Activated CD4-positive, alpha-beta T cell treated with anti-CD3 and anti-CD28 coated beads, Interleukin-2, amount 50 U/mL, for 24 hours (primary cell): Measurements from ENCODE around the gene APOBEC3F.
"Not testable (repeated sequence)": the region's sequence is repeated elsewhere in the genome, so short reads cannot be mapped to it uniquely, and the experiment has no call there.

Experiments
- DNase-seq, 2 donors: peaks; one replicate each; pipeline ENCODE4 v3.0.0-alpha.2; 2020; ENCODE audit warnings: low read depth in 1 of 2, low spot score in 1 of 2

Gene APOBEC3F

DNA sequence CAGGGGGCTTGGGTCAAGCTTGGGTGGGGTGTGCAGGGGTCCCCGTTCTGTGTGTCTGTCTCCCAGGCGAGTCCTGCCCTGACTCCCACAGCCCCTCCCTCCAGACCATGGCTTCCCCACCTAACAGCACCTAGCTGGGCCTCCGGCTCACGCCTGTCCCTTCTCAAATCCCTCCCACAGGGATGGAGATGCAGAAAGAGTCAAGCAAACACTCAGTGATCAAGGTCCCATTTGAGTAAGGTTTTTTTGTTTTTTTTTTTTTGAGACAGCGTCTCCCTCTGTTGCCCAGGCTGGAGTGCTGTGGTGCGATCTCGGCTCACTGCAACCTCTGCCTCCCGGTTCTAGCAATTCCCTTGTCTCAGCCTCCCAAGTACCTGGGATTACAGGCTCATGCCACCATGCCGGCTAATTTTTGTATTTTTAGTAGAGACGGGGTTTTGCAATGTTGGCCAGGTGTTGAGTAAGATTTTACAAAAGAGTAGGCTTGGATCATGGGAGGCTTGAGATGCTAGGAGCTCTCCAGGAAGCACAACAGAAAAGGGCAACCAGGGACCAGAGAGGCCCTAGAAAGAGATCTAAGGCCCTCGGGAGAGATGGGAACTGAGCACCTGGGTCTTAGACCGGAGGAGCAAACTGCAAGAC lies 14.0 kb upstream of the APOBEC3F start:
- no peak for DNase-seq

- DNase-seq = no peak
Measured at GRCh38 chr22:39027717-39028116, 12.9 kb upstream of the APOBEC3F start.

DNA sequence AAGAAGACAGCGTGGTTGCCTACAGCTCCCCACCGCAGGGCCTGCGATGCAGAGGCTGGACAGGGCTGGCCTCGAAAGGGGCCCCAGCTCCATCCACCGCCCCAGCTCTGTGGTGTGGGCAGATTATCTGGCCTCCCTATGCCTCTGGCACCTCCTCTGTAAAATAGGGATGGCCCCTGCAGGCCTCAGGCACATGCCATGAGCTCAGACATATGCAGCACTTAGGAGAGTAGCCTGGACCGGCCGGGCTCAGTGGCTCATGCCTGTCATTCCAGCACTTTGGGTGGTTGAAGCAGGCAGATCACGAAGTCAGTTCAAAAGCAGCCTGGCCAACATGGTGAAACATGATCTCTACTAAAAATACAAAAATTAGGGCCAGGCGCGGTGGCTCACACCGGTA lies 12.4 kb upstream of the APOBEC3F start:
- no peak for DNase-seq

GRCh38 chr22:39029227-39029626 lies 11.4 kb upstream of the APOBEC3F start:
- no peak for DNase-seq

GRCh38 chr22:39030705-39031104 lies 10.0 kb upstream of the APOBEC3F start:
- no peak for DNase-seq

- not testable (repeated sequence) for DNase-seq
Measured at GRCh38 chr22:39031434-39032295, 9.0 kb upstream of the APOBEC3F start.

GRCh38 chr22:39037071-39037470 lies 3.6 kb upstream of the APOBEC3F start:
- DNase-seq = not testable (repeated sequence)

- no peak for DNase-seq
Measured at GRCh38 chr22:39039306-39040126, 1.1 kb upstream of the APOBEC3F start.

DNA sequence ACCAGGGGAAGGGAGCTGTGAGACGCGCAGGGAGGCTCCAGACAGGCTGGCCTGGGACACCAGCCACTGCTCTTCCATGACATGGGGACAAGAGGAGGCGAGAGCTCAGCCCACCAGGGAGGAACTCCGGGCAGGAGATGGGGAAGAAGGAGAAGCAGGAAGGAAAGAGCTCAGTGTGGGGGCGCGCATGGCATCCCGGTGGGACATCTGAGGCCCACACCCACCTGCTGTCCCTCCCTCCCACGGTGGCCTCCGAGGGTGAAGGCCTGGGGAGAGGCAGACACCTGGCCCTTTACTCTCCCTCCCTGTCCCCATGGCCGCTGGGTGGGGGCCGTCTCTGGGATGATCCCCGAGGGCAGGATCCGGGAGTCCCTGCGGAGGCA lies 518 bp upstream of the APOBEC3F start:
- not testable (repeated sequence) for DNase-seq

GRCh38 chr22:39041908-39042307 lies 1.2 kb downstream of the APOBEC3F start:
- DNase-seq = no peak

- not testable (repeated sequence) for DNase-seq
Measured at GRCh38 chr22:39043063-39043462, 2.4 kb downstream of the APOBEC3F start.

DNA sequence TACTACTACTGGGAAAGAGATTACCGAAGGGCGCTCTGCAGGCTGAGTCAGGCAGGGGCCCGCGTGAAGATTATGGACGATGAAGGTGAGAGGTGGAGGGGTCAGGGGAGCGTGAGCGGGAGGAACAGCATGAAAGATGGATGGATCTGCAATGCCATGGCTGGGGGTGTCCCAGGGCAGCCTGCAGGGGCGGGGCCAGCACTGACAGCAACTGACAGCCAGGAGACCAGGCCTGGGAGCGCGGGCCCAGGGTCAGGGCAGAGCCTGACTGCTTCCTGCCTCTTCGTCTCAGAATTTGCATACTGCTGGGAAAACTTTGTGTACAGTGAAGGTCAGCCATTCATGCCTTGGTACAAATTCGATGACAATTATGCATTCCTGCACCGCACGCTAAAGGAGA lies 4.5 kb downstream of the APOBEC3F start:
- DNase-seq = not testable (repeated sequence)

DNA sequence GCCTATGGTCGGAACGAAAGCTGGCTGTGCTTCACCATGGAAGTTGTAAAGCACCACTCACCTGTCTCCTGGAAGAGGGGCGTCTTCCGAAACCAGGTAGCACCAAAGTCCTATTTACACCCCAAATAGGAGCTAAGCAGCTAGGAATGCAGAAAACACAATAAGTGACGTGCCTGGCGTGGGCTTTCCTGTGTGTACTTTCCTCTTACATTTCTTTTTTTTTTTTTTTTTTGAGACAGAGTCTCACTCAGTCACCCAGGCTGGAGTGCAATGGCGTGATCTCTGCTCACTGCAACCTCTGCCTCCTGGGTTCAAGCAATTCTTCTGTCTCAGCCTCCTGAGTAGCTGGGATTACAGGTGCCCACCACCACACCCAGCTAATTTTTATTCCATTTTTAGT lies 8.8 kb downstream of the APOBEC3F start:
- not testable (repeated sequence) for DNase-seq

GRCh38 chr22:39051844-39052495 lies 11.3 kb downstream of the APOBEC3F start:
- not testable (repeated sequence) for DNase-seq

DNA sequence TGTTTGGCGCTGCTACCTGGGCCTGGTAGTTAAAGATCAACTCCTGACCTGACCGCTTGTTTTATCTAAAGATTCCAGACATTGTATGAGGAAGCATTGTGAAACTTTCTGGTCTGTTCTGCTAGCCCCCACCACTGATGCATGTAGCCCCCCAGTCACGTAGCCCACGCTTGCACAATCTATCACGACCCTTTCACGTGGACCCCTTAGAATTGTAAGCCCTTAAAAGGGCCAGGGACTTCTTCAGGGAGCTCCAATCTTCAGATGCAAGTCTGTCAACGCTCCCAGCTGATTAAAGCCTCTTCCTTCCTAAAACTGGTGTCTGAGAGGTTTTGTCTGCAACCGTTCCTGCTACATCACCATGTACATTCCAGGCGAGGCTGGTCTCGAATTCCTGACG lies 15.0 kb downstream of the APOBEC3F start:
- no peak for DNase-seq

DNA sequence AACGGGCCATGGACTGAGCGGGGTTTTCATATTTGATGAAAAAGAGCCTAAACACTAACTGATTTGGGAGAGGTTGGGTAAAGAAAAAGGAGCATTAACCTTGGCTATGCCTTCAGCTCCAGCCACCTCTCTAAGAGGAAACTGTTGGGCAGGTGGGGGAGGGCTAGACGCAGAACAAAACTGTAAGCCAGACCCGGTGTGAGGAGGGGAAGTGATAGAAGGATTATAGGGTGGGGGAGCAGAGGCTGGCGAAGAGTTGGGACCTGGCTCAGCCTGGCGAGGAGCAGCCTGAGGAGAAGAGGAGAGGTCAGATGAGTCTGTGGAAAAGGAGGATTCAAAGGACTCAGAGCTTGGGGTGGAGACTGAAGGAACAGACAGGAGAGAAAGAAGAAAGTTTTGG lies 20.6 kb downstream of the APOBEC3F start:
- DNase-seq = not testable (repeated sequence)

- DNase-seq = not testable (repeated sequence)
Measured at GRCh38 chr22:39061951-39062350, 21.3 kb downstream of the APOBEC3F start.

- not testable (repeated sequence) for DNase-seq
Measured at GRCh38 chr22:39063904-39064303, 23.2 kb downstream of the APOBEC3F start.

DNA sequence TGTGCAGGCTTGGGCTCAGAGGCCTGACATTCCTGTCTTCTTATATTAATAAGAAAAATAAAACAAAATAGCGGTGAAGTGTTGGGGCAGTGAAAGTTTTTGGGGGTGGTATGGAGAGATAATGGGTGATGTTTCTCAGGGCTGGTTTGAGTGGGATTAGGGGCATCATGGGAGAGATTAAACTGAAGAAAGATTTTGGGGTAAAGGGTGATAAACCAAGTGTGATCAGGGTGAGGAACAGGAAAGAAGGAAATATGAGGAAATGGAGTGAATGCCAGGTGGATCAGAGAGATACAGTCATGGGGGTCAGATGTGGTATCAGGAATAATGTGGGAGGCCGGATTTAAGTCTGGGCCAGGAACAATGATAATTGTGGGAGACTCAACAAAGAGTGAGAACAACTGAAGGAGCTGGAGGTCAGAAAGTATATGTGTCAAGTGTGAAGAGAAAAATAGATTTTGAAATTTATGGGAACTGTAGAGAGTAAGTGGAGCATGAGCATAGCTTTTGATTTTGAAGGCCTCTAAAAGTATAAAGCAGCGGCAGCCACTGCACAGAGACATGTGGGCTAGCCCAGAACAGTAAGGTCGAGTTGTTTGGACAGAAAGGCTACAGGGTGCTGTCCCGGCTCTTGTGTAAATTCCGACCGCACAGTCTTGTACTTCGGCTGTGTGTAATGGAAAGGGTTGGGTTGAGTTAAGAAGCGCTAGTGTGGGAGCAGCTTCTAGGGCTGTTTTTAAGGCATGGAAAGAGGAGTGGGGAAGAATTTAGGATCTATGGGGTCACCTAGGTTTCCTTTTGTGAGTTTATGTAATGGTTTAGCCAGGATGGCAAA lies 26.0 kb downstream of the APOBEC3F start:
- not testable (repeated sequence) for DNase-seq
